ENCODE results near the gene USP17L30. TPM values are rescaled to one million over a fixed set of nuclear protein-coding genes. Genes with fewer than 3 reads are reported as not detected.
"Not testable (repeated sequence)": the region's sequence is repeated elsewhere in the genome, so short reads cannot be mapped to it uniquely, and the experiment has no call there.

Gene USP17L30
- total RNA-seq, 1 experiment from 2014 or later = not detected

DNA sequence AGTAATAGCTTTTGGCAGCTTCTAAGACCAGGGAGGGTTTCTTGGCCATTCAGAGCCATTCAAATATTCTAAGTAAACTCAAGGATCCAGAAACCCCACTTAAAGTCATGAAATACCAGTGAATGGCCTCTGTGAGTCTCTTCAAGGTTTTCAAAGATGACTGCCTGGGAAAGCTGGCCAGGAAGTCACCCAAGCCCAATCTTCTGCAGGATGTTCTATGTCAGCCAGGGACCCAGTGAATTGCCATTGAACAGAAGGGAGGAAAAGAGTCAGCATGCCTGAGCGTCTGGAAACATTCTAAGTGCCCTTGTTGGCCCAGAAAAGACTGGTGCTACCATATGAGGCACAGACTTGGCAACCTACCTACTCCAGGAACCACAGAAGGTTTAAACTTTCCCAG lies 17.0 kb downstream of the USP17L30 start:
- H2BK5ac ChIP-seq (ENCODE audit: insufficient read length, low read length); H3K79me2 ChIP-seq (ENCODE audit: insufficient read depth, low read length); H3K4me2 ChIP-seq (ENCODE audit: insufficient read depth, insufficient read length, low read length); H3K9ac ChIP-seq (ENCODE audit: extremely low read depth, insufficient read length, low read length); H3K27me3 Mint-ChIP-seq (ENCODE audit: low read depth); H2BK12ac ChIP-seq (ENCODE audit: insufficient read length, low read depth, low read length); H3T11ph ChIP-seq (ENCODE audit: low read length); H3K9me3 ChIP-seq (ENCODE audit: control insufficient read depth, low read depth, low read length); H2AK5ac ChIP-seq (ENCODE audit: insufficient read length, low read length); H4K8ac ChIP-seq (replicated peaks; ENCODE audit: insufficient read length, low read depth, low read length); H3K36me3 Mint-ChIP-seq (ENCODE audit: insufficient read depth in 1 of 3, low read depth in 3 of 3); H2BK20ac ChIP-seq (ENCODE audit: low read depth, low read length, poor library complexity, severe bottlenecking); H2AFZ ChIP-seq (ENCODE audit: low read length); H3K56ac ChIP-seq (ENCODE audit: insufficient read length, low read depth, low read length); H4K91ac ChIP-seq (ENCODE audit: insufficient read length, low read depth, low read length); H3K4me1 ChIP-seq (ENCODE audit: insufficient read depth, low read length); H3K23ac ChIP-seq (ENCODE audit: insufficient read length, low read depth, low read length); H4K5ac ChIP-seq (ENCODE audit: insufficient read length, low read depth, low read length); H3K79me1 ChIP-seq (ENCODE audit: insufficient read depth, low read depth, low read length, poor library complexity, severe bottlenecking); H3K4ac ChIP-seq (ENCODE audit: low read depth, low read length); H3K18ac ChIP-seq (ENCODE audit: insufficient read length, low read depth, low read length); H3K27me3 ChIP-seq (ENCODE audit: insufficient read depth, low read length); H2BK120ac ChIP-seq (ENCODE audit: low read depth, low read length, poor library complexity, severe bottlenecking); H2BK15ac ChIP-seq (ENCODE audit: low read depth, low read length); H3K27ac Mint-ChIP-seq; H3K23me2 ChIP-seq (ENCODE audit: insufficient read length, low read depth, low read length, poor library complexity, severe bottlenecking); H3K4me3 Mint-ChIP-seq; H4K20me1 ChIP-seq (ENCODE audit: control insufficient read depth, insufficient read depth, insufficient read length); DNase-seq; H3K27ac ChIP-seq (ENCODE audit: insufficient read length, low read depth, low read length); H3K4me1 Mint-ChIP-seq; H3K14ac ChIP-seq (ENCODE audit: insufficient read depth, low read length): not testable (repeated sequence)
- no CpG with 5 or more reads among the region's 1 CpG for WGBS (ENCODE audit: extremely low coverage, insufficient read length, low lambda C conversion rate)
- H3K9me3 Mint-ChIP-seq = peaks cover 24 to 34% of the 10 kb centered on the region in 2 experiments
